Measurements from ENCODE around the gene NR3C2.

DNA sequence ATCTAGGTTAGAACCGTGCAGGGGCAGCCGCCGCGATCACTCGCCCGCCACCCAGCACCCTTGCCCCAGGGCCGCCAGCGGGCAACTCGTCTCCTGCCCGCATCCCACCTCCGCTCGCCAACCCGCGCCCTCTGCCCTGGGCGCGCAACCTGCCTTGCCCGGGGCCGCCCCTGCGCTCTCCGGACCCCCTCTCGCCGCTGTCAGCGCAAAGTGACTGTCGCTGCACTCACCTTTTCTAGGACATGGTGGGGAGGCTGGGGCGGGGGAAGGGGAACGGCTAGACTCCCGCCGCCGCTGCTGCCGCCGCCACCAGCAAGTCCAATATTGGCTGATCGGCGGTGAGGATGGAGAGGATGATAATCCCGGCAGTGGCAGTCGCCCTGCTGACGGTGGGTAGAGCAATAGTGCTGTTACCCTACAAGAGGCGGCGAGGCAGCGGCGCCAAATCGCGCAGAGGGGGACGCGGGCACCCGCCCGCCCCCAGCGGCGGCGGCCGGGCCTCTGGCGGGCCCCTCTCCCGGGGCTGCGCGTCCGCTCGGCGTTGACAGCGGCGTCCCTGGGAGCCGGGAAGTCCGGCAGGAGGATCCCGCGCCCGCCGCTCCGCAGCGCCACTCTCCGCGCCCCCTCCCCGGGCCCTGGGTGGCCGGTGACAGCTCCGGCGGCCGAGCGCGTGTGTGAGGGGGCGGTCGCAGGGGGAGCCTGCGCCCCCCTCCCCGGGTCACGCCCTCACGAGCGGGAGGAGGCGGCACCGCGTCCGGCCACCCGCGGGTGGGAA lies 2.3 kb upstream of the NR3C2 start:
- TF ChIP-seq POLR2AphosphoS5 (IDR thresholded peaks at IDR 0.05; ENCODE audit: low read depth, low read length) (no peak), POLR2A (IDR thresholded peaks at IDR 0.05; ENCODE audit: low read depth, low read length) (no peak), POU2F2 (IDR thresholded peaks at IDR 0.05; ENCODE audit: low read depth, low read length) (no peak), TAF1 (IDR thresholded peaks at IDR 0.05; ENCODE audit: low read depth, low read length) (no peak)
